Myocyte (in vitro differentiated cells): ENCODE data around the gene MDC1. TPM values are rescaled to one million over a fixed set of nuclear protein-coding genes. Genes with fewer than 3 reads are reported as not detected.
"Not testable (repeated sequence)": the region's sequence is repeated elsewhere in the genome, so short reads cannot be mapped to it uniquely, and the experiment has no call there.

ENCODE experiments used
- DNase-seq: peaks from one replicate; pipeline ENCODE4 v3.0.0-alpha.2; 2012; ENCODE audit warnings: low read depth
- polyA plus RNA-seq: library from polyadenylated mRNA; unstranded; fragments of >200 nt; gene quantifications from one replicate; pipeline ENCODE4 v1.2.1, GENCODE V29; 2012; ENCODE audit warnings: missing spikeins
- total RNA-seq: library from RNA; depleted of rRNA; stranded (reverse); fragments of >200 nt; gene quantifications from 2 replicates; pipeline ENCODE4 v1.2.3, GENCODE V29; 2014

MDC1 gene
- total RNA-seq = 8.0 and 8.2 TPM in 2 replicates
- polyA plus RNA-seq = 17.6 TPM

DNA sequence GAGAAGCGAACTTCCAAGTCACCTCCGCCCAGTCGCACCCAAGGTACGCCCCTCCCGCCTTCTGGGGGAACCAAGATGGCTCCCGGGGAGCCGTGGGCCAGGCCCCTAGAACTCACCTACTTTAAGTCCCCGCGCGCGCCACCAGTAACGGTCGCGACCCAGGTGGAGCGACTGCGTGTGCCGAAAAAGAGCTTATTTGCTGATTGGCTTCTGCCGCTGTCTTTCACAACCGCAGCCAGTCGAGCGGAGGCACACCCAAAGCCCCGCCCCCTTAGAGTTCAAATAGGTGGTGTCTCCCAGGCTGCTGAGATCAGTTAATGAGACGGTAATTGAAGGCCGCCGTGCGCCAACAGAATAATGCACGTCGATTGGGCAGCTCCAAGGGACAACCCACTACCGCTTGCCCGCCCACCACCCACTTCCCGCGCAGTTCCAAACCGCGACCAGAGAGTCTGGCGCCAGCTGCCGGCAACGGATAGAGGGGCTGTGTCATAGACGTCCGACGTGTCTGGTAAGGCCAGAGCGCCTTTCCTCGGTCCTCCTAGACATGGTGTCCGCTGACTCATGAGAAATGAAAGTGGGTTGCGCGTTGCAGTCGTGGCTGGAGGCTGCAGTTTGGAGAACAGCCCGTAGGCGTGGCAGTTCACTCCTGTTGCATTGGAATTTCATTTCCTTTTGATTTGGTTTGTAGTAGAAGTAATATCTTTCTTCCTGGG lies at the start of gene MDC1:
TSS of gene MDC1 (minus strand) at position 153 of the 716 bp plus-strand sequence. CDS start 2,106 bp downstream, outside the sequence.
- DNase-seq = peak; percentile 100

- no peak for DNase-seq
Observed at GRCh38 chr6:30766461-30767157, 49.5 kb upstream of the MDC1 start.

- not testable (repeated sequence) for DNase-seq
Observed at GRCh38 chr6:30765495-30765894, 48.4 kb upstream of the MDC1 start.

DNA sequence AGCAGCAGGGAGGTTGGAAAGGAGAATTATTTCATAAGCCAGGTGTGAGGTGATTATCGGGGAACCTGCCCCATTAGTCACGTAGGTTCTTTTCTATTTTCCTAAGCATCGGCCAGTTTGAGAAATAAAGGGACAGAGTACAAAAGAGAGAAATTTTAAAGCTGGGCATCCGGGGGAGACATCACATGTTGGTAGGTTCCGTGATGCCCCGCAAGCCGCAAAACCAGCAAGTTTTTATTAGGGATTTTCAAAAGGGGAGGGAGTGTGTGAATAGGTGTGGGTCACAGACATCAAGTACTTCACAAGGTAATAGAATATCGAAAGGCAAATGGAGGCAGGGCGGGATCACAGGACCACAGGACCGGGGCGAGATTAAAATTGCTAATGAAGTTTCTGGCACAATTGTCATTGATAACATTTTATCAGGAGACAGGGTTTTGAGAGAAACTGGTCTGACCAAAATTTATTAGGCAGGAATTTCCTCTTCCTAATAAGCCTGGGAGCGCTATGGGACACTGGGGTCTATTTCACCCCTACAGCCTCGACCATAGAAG lies 47.5 kb upstream of the MDC1 start:
- DNase-seq = not testable (repeated sequence)

DNA sequence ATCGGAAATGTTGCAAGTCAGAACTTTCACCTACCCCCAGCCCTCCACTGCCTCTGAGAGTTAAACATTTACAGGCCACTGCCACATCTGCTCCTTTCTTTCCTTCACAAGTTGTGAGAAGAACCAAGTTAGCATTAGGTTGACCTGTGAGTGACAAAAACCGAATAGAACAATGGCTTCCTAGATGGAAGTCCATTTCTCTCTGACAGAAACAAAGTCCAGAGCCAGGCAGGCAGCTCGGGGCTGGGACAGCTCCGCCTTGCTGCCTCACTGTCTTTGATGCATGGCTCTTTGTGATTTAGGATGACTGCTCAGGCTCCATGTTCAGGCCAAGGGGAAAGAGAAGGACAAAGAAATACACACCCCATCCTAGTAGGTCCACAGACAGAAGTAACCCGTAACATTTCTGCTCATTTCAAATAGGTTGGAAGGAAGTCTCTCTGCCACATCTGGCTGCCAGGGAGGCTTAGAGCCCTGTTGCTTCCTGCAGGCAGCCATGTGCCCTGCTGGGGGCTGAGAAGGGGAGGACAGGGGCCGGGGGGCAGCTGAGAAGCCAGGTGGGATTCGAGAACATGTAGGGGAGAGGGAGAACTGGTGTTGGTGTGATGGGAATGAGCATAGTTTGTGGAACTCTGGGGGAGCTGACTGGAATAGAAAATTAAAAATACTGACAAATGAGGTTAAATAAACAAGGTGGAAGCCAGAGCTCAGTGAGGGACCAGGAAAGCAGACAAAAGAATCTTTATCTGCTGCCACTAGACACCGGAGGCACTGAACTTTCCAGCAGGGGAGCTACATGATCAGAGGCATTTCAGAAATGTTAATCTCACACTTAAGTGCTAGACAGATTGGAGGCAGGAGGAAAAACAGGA lies 46.8 kb upstream of the MDC1 start:
- DNase-seq = no peak

DNA sequence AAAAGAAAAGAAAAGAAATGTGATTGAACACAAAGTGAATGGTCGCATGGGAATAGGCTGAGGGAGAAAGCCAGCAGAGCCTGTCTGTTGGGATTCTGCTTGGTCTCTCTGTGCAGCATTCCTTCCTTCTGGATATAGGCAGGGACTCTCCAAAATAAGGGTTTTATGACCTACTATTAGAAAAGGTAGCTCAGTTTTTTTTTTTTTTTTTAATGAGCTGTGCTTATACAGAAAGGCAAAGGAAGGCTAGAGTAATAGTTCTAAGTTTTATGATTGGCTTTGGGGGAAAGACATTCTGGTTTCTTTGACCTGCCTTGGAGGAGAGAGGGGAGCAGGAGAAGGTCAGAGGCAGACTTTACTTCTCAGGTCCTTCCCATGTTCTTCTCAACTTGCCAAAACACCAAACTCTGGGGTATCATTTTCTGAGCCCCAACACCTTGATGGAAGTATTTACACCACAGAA lies 46.1 kb upstream of the MDC1 start:
- no peak for DNase-seq

GRCh38 chr6:30761791-30762429 lies 44.8 kb upstream of the MDC1 start:
- DNase-seq = no peak

GRCh38 chr6:30760549-30760948 lies 43.5 kb upstream of the MDC1 start:
- no peak for DNase-seq

DNA sequence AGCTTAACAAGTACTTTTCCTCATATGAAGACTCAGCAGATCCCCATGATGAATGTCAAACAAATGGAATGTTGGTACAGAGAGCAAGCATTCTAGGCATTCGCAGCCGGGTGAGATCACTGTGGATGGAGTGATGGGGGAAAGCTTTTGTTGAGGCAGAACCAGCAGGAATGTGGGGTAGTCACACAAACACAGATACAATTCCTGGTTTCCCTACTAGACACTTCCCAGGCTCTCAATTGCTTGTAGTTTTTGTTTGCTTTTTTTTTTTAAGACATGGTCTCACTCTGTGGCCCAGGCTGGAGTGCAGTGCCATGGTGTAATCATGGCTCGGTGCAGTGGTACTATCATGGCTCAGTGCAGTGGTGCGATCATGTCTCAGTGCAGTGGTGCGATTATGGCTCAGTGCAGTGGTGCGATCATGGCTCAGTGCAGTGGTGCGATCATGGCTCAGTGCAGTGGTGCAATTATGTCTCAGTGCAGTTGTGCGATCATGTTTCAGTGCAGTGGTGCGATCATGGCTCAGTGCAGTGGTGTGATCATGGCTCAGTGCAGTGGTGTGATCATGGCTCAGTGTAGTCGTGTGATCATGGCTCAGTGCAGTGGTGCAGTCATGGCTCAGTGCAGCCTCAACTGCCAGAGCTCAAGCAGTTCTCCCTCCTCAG lies 42.6 kb upstream of the MDC1 start:
- DNase-seq = peak; percentile 92

DNA sequence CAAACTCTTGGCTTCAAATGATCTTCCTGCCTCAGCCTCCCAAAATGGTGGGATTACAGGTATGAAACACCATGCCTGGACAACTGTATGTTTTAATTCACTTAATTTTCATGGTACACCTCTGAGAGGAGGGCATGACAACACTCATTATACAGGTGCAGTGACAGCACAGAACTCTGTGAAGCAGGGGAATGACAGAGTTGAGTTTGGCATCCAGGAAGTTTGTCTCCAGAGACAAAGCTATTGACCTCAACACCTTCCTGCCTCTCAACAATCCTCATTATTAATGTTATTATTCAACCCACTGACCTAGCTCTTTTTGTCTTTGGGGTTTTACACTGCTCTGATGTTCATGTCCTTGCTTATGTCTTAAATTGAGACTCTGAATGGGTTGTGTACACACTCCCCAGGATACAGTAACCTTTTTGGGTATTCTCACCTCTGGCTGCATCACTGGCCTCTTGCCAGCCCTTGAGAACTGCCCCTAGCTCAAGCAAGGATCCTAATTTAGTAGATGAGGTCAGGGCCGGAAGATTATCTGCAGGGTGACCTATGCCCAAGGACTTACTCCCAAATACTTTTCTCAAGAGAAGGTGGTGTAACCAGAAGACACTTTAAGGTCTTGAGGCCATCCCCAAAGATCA lies 40.3 kb upstream of the MDC1 start:
- no peak for DNase-seq

DNA sequence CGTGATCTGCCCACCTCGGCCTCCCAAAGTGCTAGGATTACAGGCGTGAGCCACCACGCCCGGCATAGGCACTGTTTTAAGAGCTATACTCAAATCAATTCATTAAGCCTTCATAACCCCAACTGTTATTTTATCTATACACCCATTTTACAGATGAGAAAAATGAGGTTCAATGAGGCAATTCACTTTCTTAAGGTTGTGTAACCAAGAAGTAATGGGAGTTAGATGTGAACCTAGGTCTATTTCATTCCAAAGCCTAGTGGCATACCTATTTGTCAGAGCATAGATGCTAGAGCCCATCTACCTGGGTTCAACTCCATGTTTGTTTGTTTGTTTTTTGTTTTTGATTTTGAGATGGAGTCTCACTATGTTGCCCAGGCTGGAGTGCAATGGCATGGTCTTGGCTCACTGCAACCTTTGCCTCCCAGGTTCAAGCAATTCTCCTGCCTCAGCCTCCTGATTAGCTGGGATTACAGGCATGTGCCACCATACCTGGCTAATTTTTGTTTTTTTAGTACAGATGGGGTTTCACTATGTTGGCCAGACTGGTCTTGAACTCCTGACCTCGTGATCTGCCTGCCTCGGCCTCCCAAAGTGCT lies 39.4 kb upstream of the MDC1 start:
- DNase-seq = not testable (repeated sequence)

DNA sequence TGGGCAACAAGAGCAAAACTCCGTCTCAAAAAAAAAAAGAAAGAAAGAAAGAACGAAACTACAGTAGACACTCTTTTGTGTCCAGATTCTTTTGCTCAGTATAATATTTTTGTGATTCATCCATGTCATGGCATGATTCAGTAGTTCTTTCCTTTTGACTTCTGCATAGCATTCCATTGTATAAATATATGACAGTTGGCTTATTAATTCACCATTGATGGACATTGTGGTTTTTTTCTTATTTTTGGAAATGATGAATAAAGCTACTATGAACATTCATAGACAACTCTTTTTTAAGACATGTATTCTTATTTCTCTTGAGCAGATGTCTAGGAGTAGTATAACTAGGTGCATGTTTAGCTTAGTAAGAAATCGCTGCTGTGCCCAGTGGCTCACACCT lies 37.5 kb upstream of the MDC1 start:
- DNase-seq = no peak

- DNase-seq = peak; percentile 100
Observed at GRCh38 chr6:30752157-30752927, 35.3 kb upstream of the MDC1 start.

DNA sequence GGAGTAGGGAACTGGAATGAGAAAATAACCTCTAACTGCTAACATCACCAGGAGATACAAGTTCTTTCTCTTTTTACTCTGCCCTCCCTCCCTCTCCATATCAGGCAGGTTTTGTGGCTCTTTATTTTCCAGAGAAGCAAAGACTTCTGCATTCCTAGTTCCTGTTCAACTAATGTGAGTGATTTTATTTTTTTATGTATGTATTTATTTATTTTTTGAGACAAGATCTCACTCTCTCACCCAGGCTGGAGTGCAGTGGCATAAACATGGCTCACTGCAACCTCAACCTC lies 33.2 kb upstream of the MDC1 start:
- DNase-seq = no peak

DNA sequence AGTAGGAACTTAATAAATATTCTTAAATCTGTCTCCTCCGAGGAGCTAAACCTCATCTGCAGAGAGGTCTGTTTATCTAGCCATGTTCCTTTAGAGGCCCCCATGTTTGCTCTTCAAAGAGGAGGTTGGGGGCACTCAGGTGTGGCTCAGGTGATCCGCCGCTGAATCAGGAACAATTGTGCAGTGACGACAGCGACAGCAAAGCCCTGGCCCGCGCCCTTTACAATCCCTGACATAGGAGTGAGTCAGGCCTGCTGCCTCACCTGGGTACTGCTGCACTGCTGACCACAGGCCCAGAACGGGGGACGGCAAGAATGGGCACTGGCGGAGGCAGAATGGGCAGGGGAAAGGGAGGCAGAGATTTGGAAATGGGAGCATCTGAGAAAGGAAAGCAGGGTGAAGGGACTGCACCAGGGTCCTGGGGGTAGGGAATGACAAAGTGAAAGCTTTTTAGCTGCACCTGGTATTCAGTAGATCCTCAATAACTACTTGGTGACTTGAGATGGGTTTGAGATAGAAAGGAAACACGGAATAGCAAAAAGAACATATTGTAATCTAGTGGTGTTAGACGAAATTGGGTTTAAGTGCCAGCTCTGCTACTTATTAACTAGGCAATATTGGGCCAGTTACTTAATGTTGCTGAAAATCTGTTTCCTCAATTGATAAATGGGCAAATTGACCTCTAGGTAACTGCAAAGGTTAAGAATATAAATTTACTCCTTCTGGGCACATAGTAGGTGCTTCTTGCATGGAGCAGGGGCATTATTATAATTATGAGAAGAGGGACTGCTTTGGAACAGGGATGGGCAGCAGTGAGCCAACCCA lies 32.7 kb upstream of the MDC1 start:
- DNase-seq = no peak

- no peak for DNase-seq
Observed at GRCh38 chr6:30748851-30749540, 31.9 kb upstream of the MDC1 start.
